Stimulated activated CD8-positive, alpha-beta memory T cell treated with anti-CD3 and anti-CD28 coated beads, Interleukin-12 subunit alpha, Interleukin-12 subunit beta, amount 100 ng/mL, for 1 hour (primary cell): ENCODE measurements around the gene PRR13.

Experiments
- DNase-seq: peaks from one replicate; pipeline ENCODE4 v3.0.0-alpha.2; 2020; ENCODE audit warnings: low read depth

PRR13 gene

DNA sequence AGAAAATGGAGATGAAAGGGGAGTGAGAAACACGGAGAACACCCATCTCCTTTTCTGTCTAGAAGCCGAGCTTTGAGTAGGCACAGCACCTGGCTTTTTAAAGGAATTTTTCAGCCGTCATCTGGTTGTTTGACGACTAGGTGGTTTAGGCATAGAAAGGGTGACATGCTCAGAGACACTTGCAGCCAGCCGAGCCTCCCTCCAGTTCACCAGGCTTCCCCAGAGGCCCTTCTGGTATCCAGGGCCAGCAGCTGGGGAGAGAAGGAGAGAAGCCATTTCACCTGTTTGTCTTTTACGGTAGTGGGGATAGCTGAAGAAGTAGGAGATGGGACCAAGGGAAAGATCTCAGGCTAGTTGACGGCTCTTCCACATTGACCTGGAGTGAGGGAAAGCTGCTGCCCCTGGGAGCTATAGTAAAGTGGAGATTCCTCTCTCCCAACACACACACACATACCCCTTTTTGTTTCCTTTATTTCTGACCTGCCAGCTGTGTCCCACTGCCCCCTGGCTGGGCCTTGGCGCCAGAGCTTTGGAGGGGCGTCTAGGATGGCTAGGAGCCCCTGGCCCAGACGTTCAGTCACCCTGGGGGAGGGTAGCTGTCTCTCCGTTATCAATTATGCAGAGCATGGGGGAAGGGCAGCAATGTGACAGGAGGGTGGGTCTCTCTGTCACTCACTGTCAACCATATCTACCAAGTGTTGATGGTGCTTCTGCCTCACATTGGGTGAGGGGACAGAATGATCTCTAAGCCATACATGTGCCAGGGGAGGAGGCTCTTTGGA lies 52.3 kb downstream of the PRR13 start:
- no peak for DNase-seq
